WTC11 (cell line): ENCODE data around the gene NUMBL. TPM values are rescaled to one million over a fixed set of nuclear protein-coding genes. Genes with fewer than 3 reads are reported as not detected.

ENCODE experiments used
- ATAC-seq: fragments of 200-7000 bp; cut with Tn5 transposase; 2 replicates; pipeline ENCODE4 v1.10.0; 2021; ENCODE audit warnings: mild to moderate bottlenecking, moderate library complexity
- CTCF ChIA-PET: fragments of 300-600 bp; sonication (Branson Sonifier 250); formaldehyde crosslinking; loops from one replicate; lab custom pipeline; 2021; ENCODE audit warnings: antibody characterized with exemption; lab: Charles Lee
- POLR2A ChIA-PET: fragments of 350-600 bp; sonication (Branson Sonifier 250); formaldehyde crosslinking; loops from one replicate; lab custom pipeline; 2021; ENCODE audit warnings: antibody characterized with exemption; lab: Charles Lee
- DNase-seq: peaks from one replicate; pipeline ENCODE4 v3.0.0; 2021; ENCODE audit warnings: low spot score
- H3K27ac Mint-ChIP-seq: 2 replicates; pipeline ENCODE4 v1.8.0; 2021; ENCODE audit warnings: mixed read lengths
- H3K27me3 Mint-ChIP-seq: 2 replicates; pipeline ENCODE4 v1.8.0; 2021; ENCODE audit warnings: low read depth, mild to moderate bottlenecking, moderate library complexity, mixed read lengths
- H3K36me3 Mint-ChIP-seq: 2 replicates; pipeline ENCODE4 v1.8.0; 2021; ENCODE audit warnings: mixed read lengths
- H3K4me1 Mint-ChIP-seq: 2 replicates; pipeline ENCODE4 v1.8.0; 2022; ENCODE audit warnings: mixed read lengths
- H3K4me3 Mint-ChIP-seq: 2 replicates; pipeline ENCODE4 v1.8.0; 2021; ENCODE audit warnings: mild to moderate bottlenecking, moderate library complexity, mixed read lengths
- H3K9me3 Mint-ChIP-seq: 2 replicates; pipeline ENCODE4 v1.8.0; 2021; ENCODE audit warnings: mixed read lengths
- CBFB ChIP-seq: sonication (generic); formaldehyde crosslinking; IDR thresholded peaks from 2 replicates; pipeline ENCODE4 v1.8.1; 2022; ENCODE audit warnings: mild to moderate bottlenecking, low read depth, missing genetic modification reagents
- CREB1 ChIP-seq: sonication (generic); formaldehyde crosslinking; IDR thresholded peaks from 2 replicates; pipeline ENCODE4 v1.8.0; 2023; ENCODE audit warnings: mild to moderate bottlenecking, missing genetic modification reagents
- CREM ChIP-seq: sonication (generic); formaldehyde crosslinking; IDR thresholded peaks from 2 replicates; pipeline ENCODE4 v1.8.1; 2022; ENCODE audit warnings: mild to moderate bottlenecking, missing genetic modification reagents, moderate library complexity
- ESRRA ChIP-seq: sonication (generic); formaldehyde crosslinking; IDR thresholded peaks from 2 replicates; pipeline ENCODE4 v1.8.1; 2022; ENCODE audit warnings: mild to moderate bottlenecking, missing genetic modification reagents, borderline replicate concordance
- NFE2L1 ChIP-seq: sonication (generic); formaldehyde crosslinking; IDR thresholded peaks from 2 replicates; pipeline ENCODE4 v1.8.1; 2023; ENCODE audit warnings: missing genetic modification reagents
- NFYB ChIP-seq: sonication (generic); formaldehyde crosslinking; conservative IDR thresholded peaks from 2 replicates; pipeline ENCODE4 v1.8.0; 2022; ENCODE audit warnings: low read depth, missing genetic modification reagents
- PRRX2 ChIP-seq: fragments of 250-450 bp; sonication (Bioruptor Pico); IDR thresholded peaks from 2 replicates; pipeline ENCODE4 v1.8.0; 2021; ENCODE audit warnings: mild to moderate bottlenecking
- RELA ChIP-seq: sonication (generic); formaldehyde crosslinking; IDR thresholded peaks from 2 replicates; pipeline ENCODE4 v1.8.1; 2022; ENCODE audit warnings: missing genetic modification reagents, mild to moderate bottlenecking, borderline replicate concordance
- SMAD4 ChIP-seq: sonication (generic); formaldehyde crosslinking; IDR thresholded peaks from 2 replicates; pipeline ENCODE4 v1.8.0; 2022; ENCODE audit warnings: mild to moderate bottlenecking, missing genetic modification reagents
- SOX15 ChIP-seq: fragments of 250-450 bp; sonication (Bioruptor Pico); IDR thresholded peaks from 2 replicates; pipeline ENCODE4 v1.9.0; 2021; ENCODE audit warnings: mild to moderate bottlenecking
- TEAD1 ChIP-seq: sonication (generic); formaldehyde crosslinking; IDR thresholded peaks from 2 replicates; pipeline ENCODE4 v1.8.0; 2022; ENCODE audit warnings: mild to moderate bottlenecking, missing genetic modification reagents
- TP53 ChIP-seq: sonication (generic); formaldehyde crosslinking; IDR thresholded peaks from 2 replicates; pipeline ENCODE4 v1.8.1; 2023; ENCODE audit warnings: mild to moderate bottlenecking, missing genetic modification reagents
- ZNF219 ChIP-seq: sonication (generic); formaldehyde crosslinking; IDR thresholded peaks from 2 replicates; pipeline ENCODE4 v1.8.0; 2023; ENCODE audit warnings: missing genetic modification reagents, mild to moderate bottlenecking, borderline replicate concordance
- total RNA-seq: library from RNA; stranded (reverse); gene quantifications from 3 replicates; pipeline ENCODE4 v1.2.3, GENCODE V29; 2021
- TF ChIP-seq, protein P1 (sequence below): fragments of 250-450 bp; sonication (Bioruptor Pico); IDR thresholded peaks from 2 replicates; pipeline ENCODE4 v1.9.0; 2021; ENCODE audit warnings: mild to moderate bottlenecking
- TF ChIP-seq, protein P2 (sequence below): sonication (generic); formaldehyde crosslinking; IDR thresholded peaks from 2 replicates; pipeline ENCODE4 v1.8.0; 2022; ENCODE audit warnings: mild to moderate bottlenecking, missing genetic modification reagents
- TF ChIP-seq, protein P3 (sequence below): fragments of 250-450 bp; sonication (Bioruptor Pico); IDR thresholded peaks from 2 replicates; pipeline ENCODE4 v1.9.0; 2021; ENCODE audit warnings: mild to moderate bottlenecking, borderline replicate concordance
- TF ChIP-seq, protein P4 (sequence below): sonication (generic); formaldehyde crosslinking; conservative IDR thresholded peaks from 2 replicates; pipeline ENCODE4 v1.8.1; 2022; ENCODE audit warnings: mild to moderate bottlenecking, missing genetic modification reagents
- TF ChIP-seq, protein P5 (sequence below): fragments of 250-450 bp; sonication (Bioruptor Pico); IDR thresholded peaks from 2 replicates; pipeline ENCODE4 v1.8.0; 2021; ENCODE audit warnings: mild to moderate bottlenecking
- TF ChIP-seq, protein P6 (sequence below): sonication (generic); formaldehyde crosslinking; IDR thresholded peaks from 2 replicates; pipeline ENCODE4 v1.8.1; 2023; ENCODE audit warnings: mild to moderate bottlenecking, missing genetic modification reagents, moderate library complexity
- TF ChIP-seq, protein P7 (sequence below): sonication (generic); formaldehyde crosslinking; IDR thresholded peaks from 2 replicates; pipeline ENCODE4 v1.8.1; 2023; ENCODE audit warnings: mild to moderate bottlenecking, missing genetic modification reagents, borderline replicate concordance
- TF ChIP-seq, protein P8 (sequence below): sonication (generic); formaldehyde crosslinking; IDR thresholded peaks from 2 replicates; pipeline ENCODE4 v1.8.1; 2022; ENCODE audit warnings: mild to moderate bottlenecking, moderate library complexity, missing genetic modification reagents

Gene NUMBL
- total RNA-seq, 1 experiment from 2014 or later, result 30.3 TPM

DNA sequence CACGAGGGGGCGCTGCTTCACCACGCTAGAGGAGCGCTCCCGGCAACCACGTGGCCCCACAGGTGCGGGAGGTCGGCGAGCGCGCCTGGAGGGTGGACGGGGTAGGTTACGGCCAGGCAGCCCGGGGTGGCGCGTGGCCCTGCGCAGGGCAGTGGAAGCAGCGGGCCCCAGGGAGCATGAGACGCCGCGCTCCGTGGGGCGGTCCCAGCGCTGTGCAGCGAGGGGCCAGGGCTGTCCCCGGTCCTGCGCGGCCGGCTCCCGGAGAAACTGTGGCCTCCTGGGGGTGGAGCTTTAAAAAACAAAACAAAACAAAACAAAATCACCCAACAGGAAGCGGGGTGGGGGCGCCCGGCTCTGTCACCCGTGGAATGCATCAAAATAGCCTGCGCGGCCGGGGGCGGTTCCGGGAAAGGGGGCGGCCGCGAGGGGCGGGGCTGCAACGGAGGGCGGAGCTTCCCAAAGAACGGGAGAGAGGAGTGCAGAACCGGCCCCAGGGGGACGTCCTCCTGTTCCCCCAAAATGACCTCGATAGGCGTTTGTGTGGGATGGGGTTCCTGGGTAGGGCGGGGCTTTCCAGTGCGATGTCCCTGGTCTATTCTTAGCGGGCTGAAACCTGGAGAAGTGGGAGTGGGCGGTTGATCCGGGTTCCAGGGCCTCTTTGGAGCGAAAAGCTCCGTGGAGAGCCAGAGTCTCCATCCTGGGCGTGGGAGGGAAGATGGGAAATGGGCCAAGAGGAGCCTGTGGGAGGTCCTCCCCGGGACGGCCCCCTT, 27.3 kb downstream of the NUMBL start (continued):
- TF ChIP-seq, protein P1, sequence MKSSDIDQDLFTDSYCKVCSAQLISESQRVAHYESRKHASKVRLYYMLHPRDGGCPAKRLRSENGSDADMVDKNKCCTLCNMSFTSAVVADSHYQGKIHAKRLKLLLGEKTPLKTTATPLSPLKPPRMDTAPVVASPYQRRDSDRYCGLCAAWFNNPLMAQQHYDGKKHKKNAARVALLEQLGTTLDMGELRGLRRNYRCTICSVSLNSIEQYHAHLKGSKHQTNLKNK, result no peak
- TF ChIP-seq, protein P2, sequence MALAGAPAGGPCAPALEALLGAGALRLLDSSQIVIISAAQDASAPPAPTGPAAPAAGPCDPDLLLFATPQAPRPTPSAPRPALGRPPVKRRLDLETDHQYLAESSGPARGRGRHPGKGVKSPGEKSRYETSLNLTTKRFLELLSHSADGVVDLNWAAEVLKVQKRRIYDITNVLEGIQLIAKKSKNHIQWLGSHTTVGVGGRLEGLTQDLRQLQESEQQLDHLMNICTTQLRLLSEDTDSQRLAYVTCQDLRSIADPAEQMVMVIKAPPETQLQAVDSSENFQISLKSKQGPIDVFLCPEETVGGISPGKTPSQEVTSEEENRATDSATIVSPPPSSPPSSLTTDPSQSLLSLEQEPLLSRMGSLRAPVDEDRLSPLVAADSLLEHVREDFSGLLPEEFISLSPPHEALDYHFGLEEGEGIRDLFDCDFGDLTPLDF (CRISPR knock-in tag), result no peak
- TF ChIP-seq, protein P3, sequence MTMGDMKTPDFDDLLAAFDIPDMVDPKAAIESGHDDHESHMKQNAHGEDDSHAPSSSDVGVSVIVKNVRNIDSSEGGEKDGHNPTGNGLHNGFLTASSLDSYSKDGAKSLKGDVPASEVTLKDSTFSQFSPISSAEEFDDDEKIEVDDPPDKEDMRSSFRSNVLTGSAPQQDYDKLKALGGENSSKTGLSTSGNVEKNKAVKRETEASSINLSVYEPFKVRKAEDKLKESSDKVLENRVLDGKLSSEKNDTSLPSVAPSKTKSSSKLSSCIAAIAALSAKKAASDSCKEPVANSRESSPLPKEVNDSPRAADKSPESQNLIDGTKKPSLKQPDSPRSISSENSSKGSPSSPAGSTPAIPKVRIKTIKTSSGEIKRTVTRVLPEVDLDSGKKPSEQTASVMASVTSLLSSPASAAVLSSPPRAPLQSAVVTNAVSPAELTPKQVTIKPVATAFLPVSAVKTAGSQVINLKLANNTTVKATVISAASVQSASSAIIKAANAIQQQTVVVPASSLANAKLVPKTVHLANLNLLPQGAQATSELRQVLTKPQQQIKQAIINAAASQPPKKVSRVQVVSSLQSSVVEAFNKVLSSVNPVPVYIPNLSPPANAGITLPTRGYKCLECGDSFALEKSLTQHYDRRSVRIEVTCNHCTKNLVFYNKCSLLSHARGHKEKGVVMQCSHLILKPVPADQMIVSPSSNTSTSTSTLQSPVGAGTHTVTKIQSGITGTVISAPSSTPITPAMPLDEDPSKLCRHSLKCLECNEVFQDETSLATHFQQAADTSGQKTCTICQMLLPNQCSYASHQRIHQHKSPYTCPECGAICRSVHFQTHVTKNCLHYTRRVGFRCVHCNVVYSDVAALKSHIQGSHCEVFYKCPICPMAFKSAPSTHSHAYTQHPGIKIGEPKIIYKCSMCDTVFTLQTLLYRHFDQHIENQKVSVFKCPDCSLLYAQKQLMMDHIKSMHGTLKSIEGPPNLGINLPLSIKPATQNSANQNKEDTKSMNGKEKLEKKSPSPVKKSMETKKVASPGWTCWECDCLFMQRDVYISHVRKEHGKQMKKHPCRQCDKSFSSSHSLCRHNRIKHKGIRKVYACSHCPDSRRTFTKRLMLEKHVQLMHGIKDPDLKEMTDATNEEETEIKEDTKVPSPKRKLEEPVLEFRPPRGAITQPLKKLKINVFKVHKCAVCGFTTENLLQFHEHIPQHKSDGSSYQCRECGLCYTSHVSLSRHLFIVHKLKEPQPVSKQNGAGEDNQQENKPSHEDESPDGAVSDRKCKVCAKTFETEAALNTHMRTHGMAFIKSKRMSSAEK (CRISPR knock-in tag), result no peak
- TF ChIP-seq CREB1 (CRISPR knock-in tag) (no peak), TP53 (CRISPR knock-in tag) (0 out of 2 replicates have a peak, but pooled peaks have one; percentile 41), TEAD1 (CRISPR knock-in tag) (peak; percentile 55; the same call in 1 of the 2 replicates), SOX15 (CRISPR knock-in tag) (no peak), PRRX2 (CRISPR knock-in tag) (no peak), NFE2L1 (peak; percentile 57), CREM (peak; percentile 75; the same call in 1 of the 2 replicates), ZNF219 (CRISPR knock-in tag) (no peak)
- TF ChIP-seq, protein P4, sequence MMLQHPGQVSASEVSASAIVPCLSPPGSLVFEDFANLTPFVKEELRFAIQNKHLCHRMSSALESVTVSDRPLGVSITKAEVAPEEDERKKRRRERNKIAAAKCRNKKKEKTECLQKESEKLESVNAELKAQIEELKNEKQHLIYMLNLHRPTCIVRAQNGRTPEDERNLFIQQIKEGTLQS (CRISPR knock-in tag), result no peak
- TF ChIP-seq, protein P5, sequence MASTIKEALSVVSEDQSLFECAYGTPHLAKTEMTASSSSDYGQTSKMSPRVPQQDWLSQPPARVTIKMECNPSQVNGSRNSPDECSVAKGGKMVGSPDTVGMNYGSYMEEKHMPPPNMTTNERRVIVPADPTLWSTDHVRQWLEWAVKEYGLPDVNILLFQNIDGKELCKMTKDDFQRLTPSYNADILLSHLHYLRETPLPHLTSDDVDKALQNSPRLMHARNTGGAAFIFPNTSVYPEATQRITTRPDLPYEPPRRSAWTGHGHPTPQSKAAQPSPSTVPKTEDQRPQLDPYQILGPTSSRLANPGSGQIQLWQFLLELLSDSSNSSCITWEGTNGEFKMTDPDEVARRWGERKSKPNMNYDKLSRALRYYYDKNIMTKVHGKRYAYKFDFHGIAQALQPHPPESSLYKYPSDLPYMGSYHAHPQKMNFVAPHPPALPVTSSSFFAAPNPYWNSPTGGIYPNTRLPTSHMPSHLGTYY (CRISPR knock-in tag), result no peak
- TF ChIP-seq, protein P6, sequence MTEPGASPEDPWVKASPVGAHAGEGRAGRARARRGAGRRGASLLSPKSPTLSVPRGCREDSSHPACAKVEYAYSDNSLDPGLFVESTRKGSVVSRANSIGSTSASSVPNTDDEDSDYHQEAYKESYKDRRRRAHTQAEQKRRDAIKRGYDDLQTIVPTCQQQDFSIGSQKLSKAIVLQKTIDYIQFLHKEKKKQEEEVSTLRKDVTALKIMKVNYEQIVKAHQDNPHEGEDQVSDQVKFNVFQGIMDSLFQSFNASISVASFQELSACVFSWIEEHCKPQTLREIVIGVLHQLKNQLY (CRISPR knock-in tag), result 0 out of 2 replicates have a peak, but pooled peaks have one; percentile 76
- TF ChIP-seq, all 79 proteins: peak for 26

DNA sequence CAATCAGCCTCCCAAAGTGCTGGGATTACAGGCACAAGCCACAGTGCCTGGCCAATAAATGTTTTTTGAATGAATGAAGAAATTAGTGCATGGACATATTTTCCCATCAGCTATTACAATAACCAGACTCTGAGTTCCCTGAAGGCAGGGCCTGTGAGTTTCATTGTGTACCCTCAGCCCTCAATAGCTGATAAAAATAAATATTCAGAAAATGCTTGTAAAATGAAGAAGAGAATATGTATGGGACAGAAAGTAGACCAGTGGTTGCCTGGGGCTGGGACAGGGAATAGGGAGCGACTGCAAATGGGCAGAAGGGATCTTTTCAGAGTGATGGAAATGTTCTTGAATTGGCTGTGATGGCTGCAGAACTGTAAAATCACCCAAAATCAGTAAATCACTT, 28.8 kb downstream of the NUMBL start:
- H3K4me3 Mint-ChIP-seq, result no peak overlapping the region
- H3K27ac Mint-ChIP-seq, result no peak overlapping the region
- H3K36me3 Mint-ChIP-seq, result no peaks in the 10 kb centered on the region
- ChIA-PET POLR2A (no interaction called here), CTCF (interaction anchor here (0.6 to 3.1 kb wide), 6 partner anchors 11 to 601 kb away, joined by 3 to 25 read pairs (median 14); partner anchors contain the start of gene RAB4B)
- peaks cover 2% of the 10 kb centered on the region; the same call in 1 of the 2 replicates for H3K4me1 Mint-ChIP-seq
- peaks cover 18% of the 10 kb centered on the region for H3K27me3 Mint-ChIP-seq
- ATAC-seq, result no peak
- H3K9me3 Mint-ChIP-seq, result no peaks in the 10 kb centered on the region
- DNase-seq, result no peak
- TF ChIP-seq, protein P2 (CRISPR knock-in tag), result no peak
- TF ChIP-seq NFYB (CRISPR knock-in tag) (no peak), SMAD4 (CRISPR knock-in tag) (no peak), RELA (CRISPR knock-in tag) (no peak), CBFB (CRISPR knock-in tag) (no peak), ESRRA (CRISPR knock-in tag) (no peak), ZNF219 (CRISPR knock-in tag) (no peak)
- TF ChIP-seq, protein P7, sequence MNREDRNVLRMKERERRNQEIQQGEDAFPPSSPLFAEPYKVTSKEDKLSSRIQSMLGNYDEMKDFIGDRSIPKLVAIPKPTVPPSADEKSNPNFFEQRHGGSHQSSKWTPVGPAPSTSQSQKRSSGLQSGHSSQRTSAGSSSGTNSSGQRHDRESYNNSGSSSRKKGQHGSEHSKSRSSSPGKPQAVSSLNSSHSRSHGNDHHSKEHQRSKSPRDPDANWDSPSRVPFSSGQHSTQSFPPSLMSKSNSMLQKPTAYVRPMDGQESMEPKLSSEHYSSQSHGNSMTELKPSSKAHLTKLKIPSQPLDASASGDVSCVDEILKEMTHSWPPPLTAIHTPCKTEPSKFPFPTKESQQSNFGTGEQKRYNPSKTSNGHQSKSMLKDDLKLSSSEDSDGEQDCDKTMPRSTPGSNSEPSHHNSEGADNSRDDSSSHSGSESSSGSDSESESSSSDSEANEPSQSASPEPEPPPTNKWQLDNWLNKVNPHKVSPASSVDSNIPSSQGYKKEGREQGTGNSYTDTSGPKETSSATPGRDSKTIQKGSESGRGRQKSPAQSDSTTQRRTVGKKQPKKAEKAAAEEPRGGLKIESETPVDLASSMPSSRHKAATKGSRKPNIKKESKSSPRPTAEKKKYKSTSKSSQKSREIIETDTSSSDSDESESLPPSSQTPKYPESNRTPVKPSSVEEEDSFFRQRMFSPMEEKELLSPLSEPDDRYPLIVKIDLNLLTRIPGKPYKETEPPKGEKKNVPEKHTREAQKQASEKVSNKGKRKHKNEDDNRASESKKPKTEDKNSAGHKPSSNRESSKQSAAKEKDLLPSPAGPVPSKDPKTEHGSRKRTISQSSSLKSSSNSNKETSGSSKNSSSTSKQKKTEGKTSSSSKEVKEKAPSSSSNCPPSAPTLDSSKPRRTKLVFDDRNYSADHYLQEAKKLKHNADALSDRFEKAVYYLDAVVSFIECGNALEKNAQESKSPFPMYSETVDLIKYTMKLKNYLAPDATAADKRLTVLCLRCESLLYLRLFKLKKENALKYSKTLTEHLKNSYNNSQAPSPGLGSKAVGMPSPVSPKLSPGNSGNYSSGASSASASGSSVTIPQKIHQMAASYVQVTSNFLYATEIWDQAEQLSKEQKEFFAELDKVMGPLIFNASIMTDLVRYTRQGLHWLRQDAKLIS, result no peak
- TF ChIP-seq, protein P8, sequence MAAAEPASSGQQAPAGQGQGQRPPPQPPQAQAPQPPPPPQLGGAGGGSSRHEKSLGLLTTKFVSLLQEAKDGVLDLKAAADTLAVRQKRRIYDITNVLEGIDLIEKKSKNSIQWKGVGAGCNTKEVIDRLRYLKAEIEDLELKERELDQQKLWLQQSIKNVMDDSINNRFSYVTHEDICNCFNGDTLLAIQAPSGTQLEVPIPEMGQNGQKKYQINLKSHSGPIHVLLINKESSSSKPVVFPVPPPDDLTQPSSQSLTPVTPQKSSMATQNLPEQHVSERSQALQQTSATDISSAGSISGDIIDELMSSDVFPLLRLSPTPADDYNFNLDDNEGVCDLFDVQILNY (CRISPR knock-in tag), result no peak
